ENCODE results near the gene ANKS1B. TPM values are rescaled to one million over a fixed set of nuclear protein-coding genes. Genes with fewer than 3 reads are reported as not detected.

ANKS1B gene
- total RNA-seq, 2 donors from 2014 or later, result 45.5 to 65.9 TPM

DNA sequence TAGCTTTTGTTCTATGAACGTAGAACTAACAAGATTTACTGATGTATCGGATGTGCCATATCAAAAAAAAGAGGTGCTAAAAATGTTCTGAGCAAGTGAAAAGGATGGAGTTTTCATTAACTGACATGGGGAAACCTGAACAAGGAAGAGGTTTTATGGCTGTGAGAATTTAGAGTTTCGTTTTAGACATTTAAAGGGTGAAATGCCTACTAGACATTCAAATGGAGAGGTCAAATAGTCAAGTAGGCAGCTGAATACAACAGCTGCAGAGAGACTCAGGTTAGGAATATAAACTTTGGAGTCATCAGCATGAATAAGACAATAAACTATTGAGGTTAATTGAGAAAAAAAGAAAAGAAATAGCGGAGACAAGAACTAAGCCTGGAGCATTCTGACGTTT is 702.1 kb downstream of the ANKS1B start:
- no peaks in the 10 kb centered on the region for H3K36me3 ChIP-seq
- H3K27me3 ChIP-seq (replicated peaks; ENCODE audit: insufficient read depth), result no peaks in the 10 kb centered on the region
- DNase-seq (ENCODE audit: low spot score) (no peak), ATAC-seq (ENCODE audit: insufficient number of reproducible peaks, low FRiP score, low read depth) (no peak)
- H3K4me1 ChIP-seq (ENCODE audit: control insufficient read depth in 1 of 2, low read depth in 2 of 2), result no peaks in the 10 kb centered on the region
- no peaks in the 10 kb centered on the region for H3K9me3 ChIP-seq
- no peak overlapping the region for H3K4me3 ChIP-seq
- H3K27ac ChIP-seq, result no peak overlapping the region
- TF ChIP-seq, protein P1, sequence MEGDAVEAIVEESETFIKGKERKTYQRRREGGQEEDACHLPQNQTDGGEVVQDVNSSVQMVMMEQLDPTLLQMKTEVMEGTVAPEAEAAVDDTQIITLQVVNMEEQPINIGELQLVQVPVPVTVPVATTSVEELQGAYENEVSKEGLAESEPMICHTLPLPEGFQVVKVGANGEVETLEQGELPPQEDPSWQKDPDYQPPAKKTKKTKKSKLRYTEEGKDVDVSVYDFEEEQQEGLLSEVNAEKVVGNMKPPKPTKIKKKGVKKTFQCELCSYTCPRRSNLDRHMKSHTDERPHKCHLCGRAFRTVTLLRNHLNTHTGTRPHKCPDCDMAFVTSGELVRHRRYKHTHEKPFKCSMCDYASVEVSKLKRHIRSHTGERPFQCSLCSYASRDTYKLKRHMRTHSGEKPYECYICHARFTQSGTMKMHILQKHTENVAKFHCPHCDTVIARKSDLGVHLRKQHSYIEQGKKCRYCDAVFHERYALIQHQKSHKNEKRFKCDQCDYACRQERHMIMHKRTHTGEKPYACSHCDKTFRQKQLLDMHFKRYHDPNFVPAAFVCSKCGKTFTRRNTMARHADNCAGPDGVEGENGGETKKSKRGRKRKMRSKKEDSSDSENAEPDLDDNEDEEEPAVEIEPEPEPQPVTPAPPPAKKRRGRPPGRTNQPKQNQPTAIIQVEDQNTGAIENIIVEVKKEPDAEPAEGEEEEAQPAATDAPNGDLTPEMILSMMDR (IDR thresholded peaks at IDR 0.05), result no peak

DNA sequence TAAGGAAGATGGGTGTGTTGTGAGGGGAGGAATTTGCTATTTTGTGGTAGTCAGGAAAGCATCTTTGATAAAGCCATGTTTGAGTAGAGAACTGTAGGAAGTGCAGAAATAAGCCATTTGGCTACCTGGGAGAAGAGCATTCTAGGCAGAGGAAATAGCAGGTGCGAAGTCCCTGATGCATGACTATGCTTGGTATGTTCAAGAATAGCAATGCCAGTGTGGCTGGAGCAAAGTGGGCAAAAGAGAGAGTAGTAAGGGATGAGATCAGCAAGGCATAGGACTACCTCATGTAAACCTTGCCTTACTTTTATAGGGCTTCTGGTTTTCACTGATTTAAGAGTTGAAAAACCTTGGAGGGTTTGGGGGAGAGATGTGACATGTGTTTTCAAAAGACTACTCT is 702.6 kb downstream of the ANKS1B start:
- no peak overlapping the region for H3K4me3 ChIP-seq
- ATAC-seq (ENCODE audit: insufficient number of reproducible peaks, low FRiP score, low read depth), result no peak

DNA sequence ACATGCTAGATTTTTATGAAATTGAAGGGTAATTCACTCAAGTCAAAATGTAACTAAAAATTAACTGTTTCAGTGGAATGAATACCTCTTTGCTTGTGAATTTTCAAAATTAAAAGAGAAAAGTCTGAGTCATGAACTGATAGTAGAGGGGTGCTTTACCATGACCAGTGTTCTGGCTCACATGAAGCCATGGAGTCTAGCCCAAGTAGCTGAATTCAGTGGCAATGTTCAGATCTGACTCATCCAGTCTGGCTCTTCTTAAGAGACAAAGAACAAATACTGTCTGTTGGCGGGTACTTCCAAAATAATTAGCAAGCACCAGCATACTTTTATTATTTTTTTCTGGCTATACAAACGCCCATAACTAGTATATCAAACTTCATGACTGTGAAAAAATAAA is 703.5 kb downstream of the ANKS1B start:
- TF ChIP-seq, protein P1 (IDR thresholded peaks at IDR 0.05), result no peak
- H3K27ac ChIP-seq, result no peak overlapping the region
- ATAC-seq (ENCODE audit: insufficient number of reproducible peaks, low FRiP score, low read depth) (no peak), DNase-seq (ENCODE audit: low spot score) (no peak)
- H3K4me1 ChIP-seq (ENCODE audit: control insufficient read depth in 1 of 2, low read depth in 2 of 2), result no peaks in the 10 kb centered on the region
- no peaks in the 10 kb centered on the region for H3K36me3 ChIP-seq
- H3K27me3 ChIP-seq (replicated peaks; ENCODE audit: insufficient read depth), result no peaks in the 10 kb centered on the region
- H3K9me3 ChIP-seq, result no peaks in the 10 kb centered on the region
- H3K4me3 ChIP-seq, result no peak overlapping the region

More for the DNA sequence above, 702.6 kb downstream of the ANKS1B start:
- no peak for DNase-seq (ENCODE audit: low spot score)
- Histone ChIP-seq H3K4me1 (ENCODE audit: control insufficient read depth in 1 of 2, low read depth in 2 of 2) (no peaks in the 10 kb centered on the region), H3K9me3 (no peaks in the 10 kb centered on the region), H3K27ac (no peak overlapping the region), H3K36me3 (no peaks in the 10 kb centered on the region), H3K27me3 (replicated peaks; ENCODE audit: insufficient read depth) (no peaks in the 10 kb centered on the region)
- TF ChIP-seq, protein P1 (IDR thresholded peaks at IDR 0.05), result no peak

DNA sequence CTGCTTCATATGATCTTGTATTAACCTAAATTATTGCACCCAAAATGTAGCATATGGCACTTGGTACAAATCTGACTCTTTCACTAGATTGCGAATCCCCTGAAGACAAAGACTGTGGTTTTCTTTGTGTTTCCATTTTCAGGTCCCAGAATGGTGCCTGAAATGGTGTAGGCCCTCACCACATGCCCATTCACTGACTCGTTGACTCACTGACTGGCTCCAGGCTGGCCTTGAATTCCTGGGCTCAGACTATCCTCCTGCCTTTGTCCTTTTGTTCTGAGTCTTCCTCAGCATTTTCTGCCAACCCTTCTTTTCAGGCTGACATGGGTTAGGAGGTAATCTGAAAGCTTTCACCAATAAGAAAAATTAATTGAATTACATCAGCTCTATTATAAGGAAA is 705.8 kb downstream of the ANKS1B start:
- Histone ChIP-seq H3K27ac (no peak overlapping the region), H3K36me3 (no peaks in the 10 kb centered on the region), H3K27me3 (replicated peaks; ENCODE audit: insufficient read depth) (no peaks in the 10 kb centered on the region), H3K4me3 (no peak overlapping the region), H3K9me3 (no peaks in the 10 kb centered on the region), H3K4me1 (ENCODE audit: control insufficient read depth in 1 of 2, low read depth in 2 of 2) (no peaks in the 10 kb centered on the region)
- DNase-seq (ENCODE audit: low spot score), result no peak
- TF ChIP-seq, protein P1 (IDR thresholded peaks at IDR 0.05), result no peak
- no peak for ATAC-seq (ENCODE audit: insufficient number of reproducible peaks, low FRiP score, low read depth)

DNA sequence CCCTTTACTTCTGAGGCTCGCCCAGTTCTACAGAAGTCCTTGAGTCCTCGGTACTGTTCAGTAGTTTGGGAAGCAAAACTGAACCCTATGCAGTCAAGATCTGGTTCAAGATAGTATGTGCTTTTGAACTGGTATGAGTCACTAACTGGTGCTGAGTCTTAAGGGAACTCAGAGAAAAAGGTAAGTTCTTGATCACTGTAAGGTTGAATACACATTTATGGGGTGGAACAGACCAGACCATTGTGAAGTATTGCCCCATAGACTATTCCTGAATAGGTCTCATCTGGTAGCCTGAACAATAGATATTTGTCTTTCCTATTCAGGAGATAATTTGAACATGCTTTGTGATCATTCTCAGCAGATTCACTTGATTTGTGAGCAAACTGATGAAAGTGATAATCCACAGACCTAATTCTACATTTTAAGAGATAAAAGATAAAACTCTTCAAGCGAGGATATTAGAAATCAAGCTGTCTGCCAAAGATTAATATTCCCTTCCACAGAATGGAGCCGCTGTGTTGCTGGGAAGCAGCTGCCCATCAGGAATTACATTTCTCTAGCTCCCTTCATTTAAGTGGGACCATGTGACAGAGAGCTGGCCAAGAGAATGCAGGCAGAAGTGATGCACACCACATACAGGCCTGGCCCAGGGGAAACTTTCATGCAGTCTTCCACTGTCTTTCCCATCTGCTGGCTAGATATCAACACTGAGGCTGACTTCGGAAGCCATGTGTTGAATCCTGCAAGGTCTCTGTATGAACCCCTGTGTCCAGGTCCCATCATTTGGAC is 707.0 kb downstream of the ANKS1B start:
- ATAC-seq (ENCODE audit: insufficient number of reproducible peaks, low FRiP score, low read depth), result no peak
- Histone ChIP-seq H3K36me3 (no peaks in the 10 kb centered on the region), H3K4me1 (ENCODE audit: control insufficient read depth in 1 of 2, low read depth in 2 of 2) (no peaks in the 10 kb centered on the region), H3K9me3 (no peaks in the 10 kb centered on the region), H3K4me3 (no peak overlapping the region), H3K27me3 (replicated peaks; ENCODE audit: insufficient read depth) (no peaks in the 10 kb centered on the region), H3K27ac (no peak overlapping the region)
- TF ChIP-seq, protein P1 (IDR thresholded peaks at IDR 0.05), result no peak
- DNase-seq (ENCODE audit: low spot score), result no peak
